T-helper 17 cell (primary cell): Measurements from ENCODE around the gene DBF4B. TPM values are rescaled to one million over a fixed set of nuclear protein-coding genes. Genes with fewer than 3 reads are reported as not detected.
"Not testable (repeated sequence)": the region's sequence is repeated elsewhere in the genome, so short reads cannot be mapped to it uniquely, and the experiment has no call there.

Experiments
- ATAC-seq: fragments of 150-1000 bp; cut with Tn5 transposase; 2 replicates; pipeline ENCODE4 v1.10.0; 2021; ENCODE audit warnings: mild to moderate bottlenecking, moderate library complexity
- DNase-seq, 3 donors: peaks; one replicate each; pipeline versions ENCODE4 v3.0.0 to v3.0.0-alpha.2; 2020 to 2021
- H3K9me3 ChIP-seq: one replicate; pipeline ENCODE4 v1.7.0; 2013; ENCODE audit warnings: low read length, mild to moderate bottlenecking; ENCODE audit not compliant: control insufficient read depth, poor library complexity, severe bottlenecking
- H3K27ac Mint-ChIP-seq: one replicate; pipeline ENCODE4 v1.8.0; 2022; ENCODE audit warnings: mild to moderate bottlenecking, moderate library complexity, mixed read lengths
- H3K27me3 Mint-ChIP-seq: one replicate; pipeline ENCODE4 v1.8.0; 2022; ENCODE audit warnings: mixed read lengths
- H3K36me3 Mint-ChIP-seq: one replicate; pipeline ENCODE4 v1.8.0; 2022; ENCODE audit warnings: low read depth, mixed read lengths
- H3K4me1 Mint-ChIP-seq: one replicate; pipeline ENCODE4 v1.8.0; 2022; ENCODE audit warnings: mild to moderate bottlenecking, mixed read lengths
- H3K4me3 Mint-ChIP-seq: one replicate; pipeline ENCODE4 v1.8.0; 2022; ENCODE audit warnings: mild to moderate bottlenecking, moderate library complexity, mixed read lengths
- total RNA-seq, 4 donors: library from RNA in 2 of 4; stranded (reverse) in 2 of 4; gene quantifications; one replicate each; pipeline ENCODE4 v1.2.3 and lab custom pipeline; 2022 to 2026

The DBF4B gene
- total RNA-seq, 2 donors from 2014 or later: 2.2 to 3.8 TPM

GRCh38 chr17:44745301-44745700 is 36.8 kb downstream of the DBF4B start:
- ATAC-seq: no peak
- H3K27ac Mint-ChIP-seq: no peak overlapping the region
- DNase-seq: no peak
- no peaks in the 10 kb centered on the region for H3K27me3 Mint-ChIP-seq
- H3K4me1 Mint-ChIP-seq: no peaks in the 10 kb centered on the region
- H3K36me3 Mint-ChIP-seq: no peaks in the 10 kb centered on the region
- H3K4me3 Mint-ChIP-seq: no peak overlapping the region
- H3K9me3 ChIP-seq: no peaks in the 10 kb centered on the region

GRCh38 chr17:44745738-44746137 is 37.3 kb downstream of the DBF4B start:
- not testable (repeated sequence) for H3K4me1 Mint-ChIP-seq, H3K4me3 Mint-ChIP-seq, H3K27me3 Mint-ChIP-seq, DNase-seq, H3K27ac Mint-ChIP-seq, ATAC-seq, H3K36me3 Mint-ChIP-seq, H3K9me3 ChIP-seq

GRCh38 chr17:44747566-44747965 is 39.1 kb downstream of the DBF4B start:
- no peak for DNase-seq
- no peak overlapping the region for H3K4me3 Mint-ChIP-seq
- H3K27ac Mint-ChIP-seq: peak overlapping the region; percentile 57
- peaks cover 7% of the 10 kb centered on the region for H3K36me3 Mint-ChIP-seq
- no peak for ATAC-seq
- no peaks in the 10 kb centered on the region for H3K27me3 Mint-ChIP-seq
- no peaks in the 10 kb centered on the region for H3K9me3 ChIP-seq
- no peaks in the 10 kb centered on the region for H3K4me1 Mint-ChIP-seq

GRCh38 chr17:44749076-44749979 is 40.9 kb downstream of the DBF4B start:
- no peaks in the 10 kb centered on the region for H3K27me3 Mint-ChIP-seq
- peaks cover 9% of the 10 kb centered on the region for H3K36me3 Mint-ChIP-seq
- no peaks in the 10 kb centered on the region for H3K4me1 Mint-ChIP-seq
- no peak for DNase-seq
- no peaks in the 10 kb centered on the region for H3K9me3 ChIP-seq
- no peak overlapping the region for H3K27ac Mint-ChIP-seq
- H3K4me3 Mint-ChIP-seq: no peak overlapping the region
- ATAC-seq: no peak

GRCh38 chr17:44749980-44750318 is 41.5 kb downstream of the DBF4B start:
- Mint-ChIP-seq H3K4me3 (no peak overlapping the region), H3K27ac (peak overlapping the region; percentile 24)
- no peak for ATAC-seq

GRCh38 chr17:44751331-44751730 is 42.9 kb downstream of the DBF4B start:
- ATAC-seq: no peak
- no peak for DNase-seq
- Mint-ChIP-seq H3K36me3 (peaks cover 9% of the 10 kb centered on the region), H3K4me1 (no peaks in the 10 kb centered on the region), H3K4me3 (no peak overlapping the region), H3K27me3 (no peaks in the 10 kb centered on the region), H3K27ac (no peak overlapping the region)
- no peaks in the 10 kb centered on the region for H3K9me3 ChIP-seq

More at GRCh38 chr17:44749980-44750318, 41.5 kb downstream of the DBF4B start:
- no peaks in the 10 kb centered on the region for H3K4me1 Mint-ChIP-seq
- peaks cover 9% of the 10 kb centered on the region for H3K36me3 Mint-ChIP-seq
- no peaks in the 10 kb centered on the region for H3K27me3 Mint-ChIP-seq
- no peaks in the 10 kb centered on the region for H3K9me3 ChIP-seq
- no peak for DNase-seq

GRCh38 chr17:44751806-44752205 is 43.3 kb downstream of the DBF4B start:
- Mint-ChIP-seq H3K4me1 (no peaks in the 10 kb centered on the region), H3K27ac (no peak overlapping the region), H3K27me3 (no peaks in the 10 kb centered on the region), H3K4me3 (no peak overlapping the region), H3K36me3 (peaks cover 9% of the 10 kb centered on the region)
- DNase-seq (no peak), ATAC-seq (no peak)
- no peaks in the 10 kb centered on the region for H3K9me3 ChIP-seq

- no peak for ATAC-seq
- no peaks in the 10 kb centered on the region for H3K4me1 Mint-ChIP-seq
- peaks cover 14% of the 10 kb centered on the region for H3K27me3 Mint-ChIP-seq
- no peak for DNase-seq
- no peaks in the 10 kb centered on the region for H3K9me3 ChIP-seq
- peaks cover 9% of the 10 kb centered on the region for H3K36me3 Mint-ChIP-seq
- H3K4me3 Mint-ChIP-seq: no peak overlapping the region
- H3K27ac Mint-ChIP-seq: no peak overlapping the region
Measured at GRCh38 chr17:44752953-44753861, 44.7 kb downstream of the DBF4B start.

GRCh38 chr17:44754276-44754675 is 45.8 kb downstream of the DBF4B start:
- H3K9me3 ChIP-seq: no peaks in the 10 kb centered on the region
- Mint-ChIP-seq H3K4me1 (no peaks in the 10 kb centered on the region), H3K4me3 (peak overlapping the region; percentile 28), H3K36me3 (peaks cover 9% of the 10 kb centered on the region), H3K27me3 (peaks cover 16% of the 10 kb centered on the region), H3K27ac (no peak overlapping the region)
- no peak for DNase-seq
- no peak for ATAC-seq

GRCh38 chr17:44755180-44755579 is 46.7 kb downstream of the DBF4B start:
- ATAC-seq, H3K36me3 Mint-ChIP-seq, DNase-seq, H3K4me1 Mint-ChIP-seq, H3K4me3 Mint-ChIP-seq, H3K9me3 ChIP-seq: not testable (repeated sequence)
- Mint-ChIP-seq H3K27me3 (peaks cover 16% of the 10 kb centered on the region), H3K27ac (peak overlapping the region; percentile 41)

GRCh38 chr17:44757045-44757917 is 48.8 kb downstream of the DBF4B start:
- peaks cover 2% of the 10 kb centered on the region for H3K36me3 Mint-ChIP-seq
- H3K27ac Mint-ChIP-seq: no peak overlapping the region
- DNase-seq: no peak
- H3K27me3 Mint-ChIP-seq: peaks cover 33% of the 10 kb centered on the region
- no peaks in the 10 kb centered on the region for H3K9me3 ChIP-seq
- ATAC-seq: no peak
- H3K4me1 Mint-ChIP-seq: no peaks in the 10 kb centered on the region
- H3K4me3 Mint-ChIP-seq: no peak overlapping the region

GRCh38 chr17:44757918-44758413 is 49.5 kb downstream of the DBF4B start:
- Mint-ChIP-seq H3K27me3 (peaks cover 40% of the 10 kb centered on the region), H3K4me1 (no peaks in the 10 kb centered on the region), H3K36me3 (peaks cover 2% of the 10 kb centered on the region), H3K4me3 (peak overlapping the region; percentile 77), H3K27ac (no peak overlapping the region)
- no peak for ATAC-seq
- no peaks in the 10 kb centered on the region for H3K9me3 ChIP-seq
- no peak for DNase-seq
